ENCODE data around the gene NACA.
"Not testable (repeated sequence)": the region's sequence is repeated elsewhere in the genome, so short reads cannot be mapped to it uniquely, and the experiment has no call there.

NACA gene

GRCh38 chr12:56723889-56724700 lies 1.0 kb downstream of the NACA start:
- DNase-seq, result no peak

- no peak for DNase-seq
Measured at GRCh38 chr12:56723352-56723751, 1.7 kb downstream of the NACA start.

- DNase-seq, result no peak
Measured at GRCh38 chr12:56722832-56723231, 2.3 kb downstream of the NACA start.

GRCh38 chr12:56721721-56722120 lies 3.4 kb downstream of the NACA start:
- no peak for DNase-seq

- no peak for DNase-seq
Measured at GRCh38 chr12:56721216-56721615, 3.9 kb downstream of the NACA start.

GRCh38 chr12:56720731-56721151 lies 4.4 kb downstream of the NACA start:
- no peak for DNase-seq

GRCh38 chr12:56719056-56719455 lies 6.0 kb downstream of the NACA start:
- DNase-seq, result no peak

GRCh38 chr12:56718636-56719035 lies 6.5 kb downstream of the NACA start:
- DNase-seq, result no peak

- no peak for DNase-seq
Measured at GRCh38 chr12:56718149-56718548, 7.0 kb downstream of the NACA start.

GRCh38 chr12:56716933-56717880 lies 7.9 kb downstream of the NACA start:
- DNase-seq, result no peak

- DNase-seq, result no peak
Measured at GRCh38 chr12:56716458-56716857, 8.6 kb downstream of the NACA start.

GRCh38 chr12:56715798-56716197 lies 9.3 kb downstream of the NACA start:
- DNase-seq, result no peak

- no peak for DNase-seq
Measured at GRCh38 chr12:56714431-56714929, 10.6 kb downstream of the NACA start.

- DNase-seq, result no peak
Measured at GRCh38 chr12:56713345-56713744, 11.8 kb downstream of the NACA start.

GRCh38 chr12:56709759-56710376 lies 15.2 kb downstream of the NACA start:
- no peak for DNase-seq

- not testable (repeated sequence) for DNase-seq
Measured at GRCh38 chr12:56704522-56704921, 20.6 kb downstream of the NACA start.

GRCh38 chr12:56699020-56699661 lies 26.0 kb downstream of the NACA start:
- DNase-seq, result no peak

- DNase-seq, result no peak
Measured at GRCh38 chr12:56695327-56696101, 29.6 kb downstream of the NACA start.

- no peak for DNase-seq
Measured at GRCh38 chr12:56694161-56694560, 30.9 kb downstream of the NACA start.

GRCh38 chr12:56688846-56689109 lies 36.3 kb downstream of the NACA start:
- no peak for DNase-seq

- DNase-seq, result peak; percentile 98
Measured at GRCh38 chr12:56688129-56688845, 36.8 kb downstream of the NACA start, which contains the start of gene PTGES3. Gene PTGES3, minus strand, starts transcription at chr12:56688284. Its CDS starts 285 bp downstream, at chr12:56687999.

Measured in NCI-H1436 (cell line).